Epithelial cell of umbilical artery (primary cell): ENCODE measurements around the gene PRRG2. TPM values are rescaled to one million over a fixed set of nuclear protein-coding genes. Genes with fewer than 3 reads are reported as not detected.

ENCODE experiments used
- total RNA-seq: library from RNA; depleted of rRNA; stranded (reverse); fragments of >200 nt; gene quantifications from 2 replicates; pipeline ENCODE4 v1.2.3, GENCODE V29; 2014

Gene PRRG2
- 1.3 and 1.4 TPM in 2 replicates for total RNA-seq

DNA sequence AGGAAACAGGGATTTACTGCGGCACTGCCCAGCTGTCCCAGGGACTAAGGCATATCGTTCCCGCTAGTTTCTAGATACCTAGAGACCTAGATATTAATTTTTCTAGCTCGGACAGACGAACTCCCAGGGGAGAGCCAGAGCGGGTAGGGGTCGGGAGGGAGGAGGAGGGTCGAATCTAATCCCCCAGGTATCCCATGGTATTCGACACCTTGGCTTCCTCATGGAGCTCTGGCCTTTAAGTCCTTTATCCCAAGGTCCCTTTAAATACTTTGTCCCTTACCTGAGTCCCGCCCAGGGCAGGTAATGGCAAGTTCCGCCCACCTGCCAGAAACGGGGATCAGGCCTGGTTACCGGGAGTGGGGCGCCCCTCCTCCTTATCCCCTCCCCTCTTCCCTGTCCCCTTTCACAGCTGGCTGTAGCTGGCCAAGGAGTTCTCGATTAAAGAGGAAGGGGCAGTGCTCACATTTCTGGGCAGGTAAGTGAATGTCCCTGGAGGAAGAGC lies at the start of gene PRRG2:
Gene PRRG2, plus strand, starts transcription at position 310 of the 502 bp plus-strand sequence. CDS start 1,904 bp downstream, outside the sequence.

GRCh38 chr19:49580264-49581006 lies 681 bp upstream of the PRRG2 start, which contains the start of gene NOSIP:
Gene NOSIP (minus strand): TSS chr19:49580556. CDS start chr19:49560691, 19,865 bp downstream.

GRCh38 chr19:49590971-49591730 lies 10.0 kb downstream of the PRRG2 start, which contains the start of gene PRR12:
Gene PRR12 (plus strand): TSS chr19:49591182. CDS start chr19:49591655, 473 bp downstream.

DNA sequence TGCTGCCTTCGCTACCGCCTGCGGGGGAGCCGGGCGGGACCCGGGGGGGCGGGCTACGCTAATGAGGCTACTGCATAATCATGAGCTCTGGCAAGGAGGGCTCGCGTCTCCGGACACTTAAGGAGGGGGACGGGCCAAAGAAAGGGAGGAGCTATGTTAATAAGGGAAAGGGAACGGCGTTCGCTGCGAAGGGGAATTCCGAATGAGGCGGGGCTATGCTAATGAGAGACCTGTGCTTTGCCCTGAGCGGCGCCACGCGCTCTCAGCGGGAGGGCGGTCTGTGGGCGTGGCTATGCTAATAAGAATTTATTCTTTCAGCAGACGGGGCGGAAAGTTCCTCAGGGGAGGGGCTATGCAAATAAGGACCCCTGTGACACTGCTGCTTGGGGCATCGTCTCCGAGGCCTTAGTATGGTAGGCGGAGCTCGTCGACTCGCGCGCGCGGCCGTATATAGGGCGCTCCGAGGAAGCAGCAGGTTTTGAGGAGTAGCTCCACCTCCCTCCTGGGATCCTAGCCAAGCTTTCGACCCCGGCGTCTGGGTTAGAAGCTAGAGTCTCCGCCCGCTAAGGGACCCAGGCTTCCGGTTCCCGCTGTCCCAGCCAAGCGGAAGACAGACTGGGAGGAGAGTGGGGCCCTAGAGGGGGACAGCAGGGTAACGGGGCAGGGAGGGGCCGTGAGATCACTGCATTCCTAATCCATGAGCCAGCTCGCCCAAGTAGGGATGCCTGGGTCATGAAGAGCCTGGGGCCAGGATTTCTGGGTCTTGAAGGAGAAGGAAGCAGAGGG lies 59.2 kb downstream of the PRRG2 start, which contains the start of gene RRAS:
Gene RRAS, minus strand, starts transcription at position 31 of the 786 bp plus-strand sequence. CDS start 45 bp downstream, outside the sequence.

Other genes starting within 250 kb of the PRRG2 start
- gene CD37, start 245.9 kb upstream of the PRRG2 start, total RNA-seq: not detected in 2 replicates
- 43.8 and 64.3 TPM in 2 replicates for gene TEAD2, start 218.9 kb upstream of the PRRG2 start, total RNA-seq
- gene DKKL1, start 217.4 kb upstream of the PRRG2 start, total RNA-seq: not detected in 2 replicates
- not detected in 2 replicates for gene KASH5, start 193.1 kb upstream of the PRRG2 start, total RNA-seq
- not detected in 2 replicates for gene PTH2, start 157.9 kb upstream of the PRRG2 start, total RNA-seq
- gene GFY, start 155.9 kb upstream of the PRRG2 start, total RNA-seq: not detected in 2 replicates
- gene SLC17A7, start 139.8 kb upstream of the PRRG2 start, total RNA-seq: 0.15 TPM in 1 of 2 replicates, not detected in the other
- gene PIH1D1, start 129.5 kb upstream of the PRRG2 start, total RNA-seq: 162 and 176 TPM in 2 replicates
- gene ALDH16A1, start 128.1 kb upstream of the PRRG2 start, total RNA-seq: 40.3 and 62.9 TPM in 2 replicates
- 0.32 and 1.8 TPM in 2 replicates for gene FLT3LG, start 107.1 kb upstream of the PRRG2 start, total RNA-seq
- gene RPL13A, start 93.7 kb upstream of the PRRG2 start, total RNA-seq: 1,312 and 3,748 TPM in 2 replicates
- gene RPS11, start 84.9 kb upstream of the PRRG2 start, total RNA-seq: 1,938 and 5,232 TPM in 2 replicates
- gene FCGRT, start 68.7 kb upstream of the PRRG2 start, total RNA-seq: 48.1 and 62.3 TPM in 2 replicates
- gene RCN3, start 53.3 kb upstream of the PRRG2 start, total RNA-seq: 76.3 and 146 TPM in 2 replicates
- 103 and 121 TPM in 2 replicates for gene NOSIP, start 760 bp upstream of the PRRG2 start, total RNA-seq
- gene PRR12, start 9.9 kb downstream of the PRRG2 start, total RNA-seq: 1.4 and 1.6 TPM in 2 replicates
- gene RRAS, start 58.8 kb downstream of the PRRG2 start, total RNA-seq: 43.5 and 48.4 TPM in 2 replicates
- gene SCAF1, start 60.9 kb downstream of the PRRG2 start, total RNA-seq: 8.2 and 11.7 TPM in 2 replicates
- gene IRF3, start 84.5 kb downstream of the PRRG2 start, total RNA-seq: 48.8 and 53.9 TPM in 2 replicates
- gene BCL2L12, start 84.6 kb downstream of the PRRG2 start, total RNA-seq: 7.0 and 7.5 TPM in 2 replicates
- gene PRMT1, start 96.0 kb downstream of the PRRG2 start, total RNA-seq: 536 and 608 TPM in 2 replicates
- gene ADM5, start 108.3 kb downstream of the PRRG2 start, total RNA-seq: 0.32 and 0.91 TPM in 2 replicates
- gene CPT1C, start 109.8 kb downstream of the PRRG2 start, total RNA-seq: 13.0 and 19.5 TPM in 2 replicates
- gene TSKS, start 182.0 kb downstream of the PRRG2 start, total RNA-seq: not detected in 2 replicates
- gene AP2A1, start 185.7 kb downstream of the PRRG2 start, total RNA-seq: 33.1 and 37.7 TPM in 2 replicates
- gene FUZ, start 232.0 kb downstream of the PRRG2 start, total RNA-seq: 23.7 and 31.9 TPM in 2 replicates
- 11.0 and 14.1 TPM in 2 replicates for gene MED25, start 237.0 kb downstream of the PRRG2 start, total RNA-seq